ENCODE measurements around the gene CXCL14. TPM values are rescaled to one million over a fixed set of nuclear protein-coding genes. Genes with fewer than 3 reads are reported as not detected.

Gene CXCL14
- total and polyA plus RNA-seq, 2 of the 4 experiments (the other 2 are of a cell fraction), result not detected

DNA sequence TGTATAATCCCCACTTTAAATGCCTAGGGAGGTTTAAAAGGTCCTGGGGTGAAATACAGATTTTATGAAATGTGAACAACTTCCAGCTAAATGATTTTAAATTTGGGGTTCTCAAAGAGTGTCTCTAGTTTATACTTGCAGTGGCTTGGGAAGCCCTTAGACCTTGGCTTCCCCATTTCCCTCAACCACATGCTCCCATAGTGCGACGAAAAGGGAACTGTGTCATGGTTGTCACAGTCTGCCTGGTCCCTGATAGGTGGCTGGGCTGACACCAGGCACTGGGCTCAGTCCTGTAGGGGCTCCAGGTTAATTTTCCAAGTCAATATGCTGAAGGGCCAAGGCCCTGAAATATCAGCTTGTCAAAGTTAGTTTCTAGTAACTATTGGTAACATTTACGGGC, 10.4 kb upstream of the CXCL14 start:
- no TSS peak for BruUV-seq (replicated peaks)
- Histone ChIP-seq H2AFZ (replicated peaks; ENCODE audit: low read length, poor library complexity) (no peak overlapping the region), H3K79me1 (ENCODE audit: low read depth in 1 of 2, low read length in 2 of 2) (no peaks in the 10 kb centered on the region), H2BK15ac (ENCODE audit: low read depth, low read length) (no peak overlapping the region), H4K5ac (ENCODE audit: low read depth, low read length) (no peak overlapping the region), H3K9ac (ENCODE audit: low read depth, low read length) (no peak overlapping the region), H4K8ac (ENCODE audit: low read depth in 2 of 2, low read length in 2 of 2) (no peak overlapping the region), H3K56ac (ENCODE audit: extremely low read depth, insufficient read depth, low read length) (no peak overlapping the region), H3K9me1 (ENCODE audit: insufficient read depth, low read length) (no peaks in the 10 kb centered on the region), H3K4me2 (ENCODE audit: low read depth, low read length) (no peak overlapping the region), H3K27me3 (ENCODE audit: control insufficient read depth, insufficient read depth, low read length) (peaks cover 18% of the 10 kb centered on the region), H3K9me3 (ENCODE audit: control insufficient read depth, insufficient read depth, low read length) (no peaks in the 10 kb centered on the region), H3K4ac (ENCODE audit: low read depth, low read length) (no peak overlapping the region), H3K36me3 (ENCODE audit: control insufficient read depth, insufficient read depth, low read length) (no peaks in the 10 kb centered on the region), H2BK5ac (ENCODE audit: low read depth, low read length, poor library complexity, severe bottlenecking) (no peak overlapping the region), H2BK120ac (ENCODE audit: low read depth, low read length) (no peak overlapping the region), H2AK9ac (replicated peaks; ENCODE audit: low read depth, low read length, poor library complexity) (no peak overlapping the region), H2BK20ac (ENCODE audit: low read depth, low read length) (no peak overlapping the region), H3K18ac (ENCODE audit: low read depth, low read length) (no peak overlapping the region), H3K14ac (replicated peaks; ENCODE audit: low read depth, low read length) (no peak overlapping the region), H4K91ac (ENCODE audit: insufficient read depth, low read depth, low read length) (no peak overlapping the region), H3K23ac (ENCODE audit: low read depth, low read length) (no peak overlapping the region), H2AK5ac (ENCODE audit: low read depth, low read length) (no peak overlapping the region), H3K4me1 (ENCODE audit: control insufficient read depth, insufficient read depth, low read length) (no peaks in the 10 kb centered on the region), H3K27ac (ENCODE audit: insufficient read depth, low read length) (no peak overlapping the region), H4K20me1 (ENCODE audit: insufficient read depth, low read length) (no peaks in the 10 kb centered on the region), H3K4me3 (ENCODE audit: insufficient read depth, low read depth, low read length) (no peak overlapping the region)
- TF ChIP-seq MAFK (IDR thresholded peaks at IDR 0.05; ENCODE audit: low read depth, low read length) (no peak), MXI1 (IDR thresholded peaks at IDR 0.05; ENCODE audit: borderline replicate concordance, low read depth, low read length) (no peak), CEBPB (IDR thresholded peaks at IDR 0.05; ENCODE audit: low read depth, low read length) (no peak), POLR2A (IDR thresholded peaks at IDR 0.05; ENCODE audit: low read depth, low read length) (no peak), CTCF (conservative IDR thresholded peaks at IDR 0.05; ENCODE audit: low read depth, low read length) (no peak), SMC3 (IDR thresholded peaks at IDR 0.05; ENCODE audit: low read depth, low read length) (no peak), RCOR1 (IDR thresholded peaks at IDR 0.05; ENCODE audit: insufficient replicate concordance, low read length) (no peak)
- POLR2A ChIA-PET (ENCODE audit: unreplicated experiment), result no interaction called here
- ATAC-seq (ENCODE audit: low read depth) (no peak), DNase-seq (no peak)
- intact Hi-C loops (cut with micrococcal nuclease), result no loop called here
- in situ Hi-C loops (cut with MboI; ENCODE audit: low sequenced_read_pairs), result no loop called here
- 100% methylated on average over 1 of the region's 3 CpGs; no CpG with 5 or more reads in 1 of the 2 experiments for whole genome bisulfite sequencing, 2 experiments (ENCODE audit: extremely low coverage in 2 of 2, insufficient read length in 1 of 2)
- dilution Hi-C loops (cut with HindIII; ENCODE audit: low sequenced_read_pairs, unreplicated experiment), result no loop called here
- CTCF ChIA-PET, result no interaction called here

Measured in IMR-90 (cell line).